Neural progenitor cell (in vitro differentiated cells): ENCODE measurements around the gene RNF217.

Experiments used
- CTCF ChIP-seq: fragments of 200-600 bp; sonication (generic); IDR thresholded peaks from 2 replicates; pipeline ENCODE4 v1.5.1; 2017; ENCODE audit warnings: antibody characterized with exemption, mild to moderate bottlenecking
- EZH2phosphoT487 ChIP-seq: fragments of 200-600 bp; sonication (generic); IDR thresholded peaks from 2 replicates; pipeline ENCODE4 v1.6.1; 2017; ENCODE audit warnings: antibody characterized with exemption

DNA sequence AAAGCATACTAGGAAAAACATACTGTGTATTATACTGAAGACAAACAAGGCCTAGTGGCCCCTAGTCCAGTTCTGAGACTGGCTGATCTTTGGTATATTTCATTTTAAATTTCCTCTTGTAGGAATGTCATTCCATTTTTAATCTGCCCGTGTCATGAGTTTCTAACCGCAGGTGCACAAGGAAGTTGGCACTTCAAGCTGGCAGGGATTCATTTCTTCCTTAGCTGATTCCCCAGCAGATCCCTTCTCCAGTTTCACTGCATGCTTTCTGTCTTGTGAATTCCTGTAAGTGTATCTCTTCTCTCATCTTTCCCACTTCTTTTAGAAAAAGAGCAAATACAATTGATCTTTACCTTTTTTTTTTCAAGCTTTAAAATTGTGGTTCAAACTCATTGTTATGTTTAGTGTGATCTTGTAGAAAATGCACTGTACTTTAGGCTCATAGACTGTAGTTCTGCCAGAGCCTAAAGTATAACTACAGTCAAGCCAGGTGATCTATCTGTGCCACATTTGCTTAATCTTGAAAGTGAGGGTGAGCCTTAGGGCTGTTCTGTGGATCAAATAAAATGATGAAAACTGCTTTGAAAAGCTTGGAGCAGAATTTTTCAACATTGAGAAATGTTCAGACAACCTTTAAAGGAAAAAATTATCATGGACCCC is 37.0 kb downstream of the RNF217 start:
- TF ChIP-seq EZH2phosphoT487 = no peak
- no peak for TF ChIP-seq CTCF
